GM10266 (cell line): ENCODE measurements around the gene NCKAP5.

Source experiments
- DNase-seq: peaks from one replicate; pipeline ENCODE4 v3.0.0; 2012; ENCODE audit errors: extremely low spot score
- CTCF ChIP-seq: IDR thresholded peaks from 2 replicates; pipeline ENCODE4 v1.5.1; 2012; ENCODE audit warnings: mild to moderate bottlenecking, low read depth; ENCODE audit not compliant: control insufficient read depth, insufficient read depth; ENCODE audit errors: missing control alignments

NCKAP5 gene

GRCh38 chr2:133497270-133497893, 70.9 kb downstream of the NCKAP5 start:
- TF ChIP-seq CTCF = no peak
- no peak for DNase-seq

- DNase-seq = no peak
Measured at GRCh38 chr2:133496501-133497269, 71.6 kb downstream of the NCKAP5 start.

GRCh38 chr2:133495226-133495625, 73.0 kb downstream of the NCKAP5 start:
- TF ChIP-seq CTCF = no peak
- no peak for DNase-seq

More at GRCh38 chr2:133496501-133497269, 71.6 kb downstream of the NCKAP5 start:
- TF ChIP-seq CTCF = no peak

GRCh38 chr2:133492719-133493380, 75.4 kb downstream of the NCKAP5 start:
- DNase-seq = no peak
- no peak for TF ChIP-seq CTCF

GRCh38 chr2:133490411-133490980, 77.8 kb downstream of the NCKAP5 start:
- no peak for DNase-seq
- no peak for TF ChIP-seq CTCF

- no peak for TF ChIP-seq CTCF
- no peak for DNase-seq
Measured at GRCh38 chr2:133489641-133490410, 78.4 kb downstream of the NCKAP5 start.
